Measurements from ENCODE around the gene GLYAT. TPM values are rescaled to one million over a fixed set of nuclear protein-coding genes. Genes with fewer than 3 reads are reported as not detected.

GLYAT gene
- total and polyA plus RNA-seq, 2 of the 8 experiments (the other 6 are each of a cell fraction or from before 2014, with no cell fraction given) = not detected

DNA sequence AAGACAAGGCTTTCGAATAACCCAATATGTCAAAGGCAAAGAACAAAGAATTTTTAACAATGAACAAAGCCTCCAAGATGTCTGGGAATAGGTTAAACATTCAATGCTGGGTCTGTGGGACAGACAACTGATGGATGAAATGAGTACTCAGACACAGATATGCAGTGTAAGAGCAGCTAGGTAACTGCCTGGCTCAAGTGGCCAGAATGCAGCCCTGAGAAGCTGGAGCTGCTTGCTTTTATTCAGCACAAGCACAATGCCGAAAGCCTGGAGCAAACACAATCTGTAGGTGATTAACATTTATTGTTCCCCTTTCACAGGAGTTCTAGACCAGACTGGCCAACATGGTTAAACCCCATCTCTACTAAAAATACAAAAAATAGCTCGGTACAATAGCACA lies 24.0 kb downstream of the GLYAT start:
- no peaks in the 10 kb centered on the region for H3K79me1 ChIP-seq (ENCODE audit: low read depth, low read length)
- no peaks in the 10 kb centered on the region for H3K4me1 ChIP-seq (replicated peaks in 1 of 4; ENCODE audit: control insufficient read depth in 3 of 4, insufficient read depth in 4 of 4, low read length in 3 of 4)
- no peak overlapping the region for H3K4ac ChIP-seq (replicated peaks; ENCODE audit: insufficient read length, low read depth, low read length)
- H4K91ac ChIP-seq (replicated peaks; ENCODE audit: insufficient read length, low read length) = no peak overlapping the region
- peaks cover 48 to 59% of the 10 kb centered on the region in 2 experiments for H3K9me3 ChIP-seq (ENCODE audit: insufficient read depth in 2 of 2, low read depth in 1 of 2, low read length in 1 of 2)
- H3K18ac ChIP-seq (ENCODE audit: extremely low read depth, low read length) = no peak overlapping the region
- no peaks in the 10 kb centered on the region for H3K79me2 ChIP-seq (ENCODE audit: control insufficient read depth in 1 of 2, insufficient read depth in 2 of 2, low read length in 2 of 2)
- no peaks in the 10 kb centered on the region for H4K20me1 ChIP-seq (replicated peaks in 1 of 2; ENCODE audit: control insufficient read depth in 1 of 2, insufficient read depth in 2 of 2, low read length in 2 of 2)
- DNase-seq (ENCODE audit: low read depth in 1 of 2, low spot score in 2 of 2) = no peak
- H3K27ac ChIP-seq (ENCODE audit: low read depth, low read length) = no peak overlapping the region
- no peak overlapping the region for H3K14ac ChIP-seq (ENCODE audit: insufficient read length)
- WGBS, 2 experiments (ENCODE audit: extremely low coverage in 1 of 2, insufficient coverage in 1 of 2, insufficient read length in 1 of 2, insufficient replicate concordance in 2 of 2, low coverage in 1 of 2, low lambda C conversion rate in 2 of 2, missing lambda C conversion rate in 1 of 2) = 85% methylated on average over 3 of the region's 3 CpGs; no CpG with 5 or more reads in 1 of the 2 experiments
- no peak for FAIRE-seq
- POLR2A ChIA-PET (ENCODE audit: partially characterized antibody) = no interaction called here
- no peak overlapping the region for H3K4me2 ChIP-seq (ENCODE audit: insufficient read depth in 1 of 2, low read depth in 2 of 2, low read length in 2 of 2)
- H3K4me3 ChIP-seq (ENCODE audit: extremely low read depth in 1 of 4, insufficient read depth in 2 of 4, low read depth in 3 of 4, low read length in 4 of 4) = no peak overlapping the region
- no peak overlapping the region for H2BK5ac ChIP-seq (ENCODE audit: low read depth, low read length)
- no peak overlapping the region for H2BK12ac ChIP-seq (ENCODE audit: low read depth, low read length)
- no peaks in the 10 kb centered on the region for H3K36me3 ChIP-seq (ENCODE audit: control insufficient read depth in 2 of 4, insufficient read depth in 4 of 4, low read length in 3 of 4)
- peaks cover 0 to 1% (median 0%) of the 10 kb centered on the region in 4 experiments; a peak in 1 of 7 replicates for H3K27me3 ChIP-seq (replicated peaks in 1 of 4; ENCODE audit: control insufficient read depth in 3 of 4, extremely low read depth in 1 of 4, insufficient read depth in 3 of 4, low read length in 3 of 4)
- no peak overlapping the region for H2BK20ac ChIP-seq (ENCODE audit: low read length)
- H3K23me2 ChIP-seq (ENCODE audit: low read depth, low read length) = no peaks in the 10 kb centered on the region
- H3K9ac ChIP-seq (replicated peaks in 1 of 4; ENCODE audit: extremely low read depth in 1 of 4, low read depth in 3 of 4, low read length in 3 of 4) = no peak overlapping the region
- CTCF ChIA-PET (ENCODE audit: partially characterized antibody) = interaction anchor here (2.8 kb wide), 1 partner anchor 81 kb away, joined by 8 read pairs; no protein-coding TSS in a partner anchor
- H3K56ac ChIP-seq (replicated peaks; ENCODE audit: insufficient read length, low read depth, low read length) = no peak overlapping the region
- H2BK15ac ChIP-seq (ENCODE audit: low read length) = no peak overlapping the region
- no peak overlapping the region for H4K8ac ChIP-seq (ENCODE audit: extremely low read depth, insufficient read depth, low read length)
- H3K23ac ChIP-seq (ENCODE audit: insufficient read length) = no peak overlapping the region
- no peak overlapping the region for H2BK120ac ChIP-seq (replicated peaks; ENCODE audit: low read depth, low read length)
- H2AFZ ChIP-seq (ENCODE audit: low read length) = no peak overlapping the region
- no peak for TF ChIP-seq CHD1 (IDR thresholded peaks at IDR 0.05; ENCODE audit: low read depth, low read length)
- TF ChIP-seq, protein P1, sequence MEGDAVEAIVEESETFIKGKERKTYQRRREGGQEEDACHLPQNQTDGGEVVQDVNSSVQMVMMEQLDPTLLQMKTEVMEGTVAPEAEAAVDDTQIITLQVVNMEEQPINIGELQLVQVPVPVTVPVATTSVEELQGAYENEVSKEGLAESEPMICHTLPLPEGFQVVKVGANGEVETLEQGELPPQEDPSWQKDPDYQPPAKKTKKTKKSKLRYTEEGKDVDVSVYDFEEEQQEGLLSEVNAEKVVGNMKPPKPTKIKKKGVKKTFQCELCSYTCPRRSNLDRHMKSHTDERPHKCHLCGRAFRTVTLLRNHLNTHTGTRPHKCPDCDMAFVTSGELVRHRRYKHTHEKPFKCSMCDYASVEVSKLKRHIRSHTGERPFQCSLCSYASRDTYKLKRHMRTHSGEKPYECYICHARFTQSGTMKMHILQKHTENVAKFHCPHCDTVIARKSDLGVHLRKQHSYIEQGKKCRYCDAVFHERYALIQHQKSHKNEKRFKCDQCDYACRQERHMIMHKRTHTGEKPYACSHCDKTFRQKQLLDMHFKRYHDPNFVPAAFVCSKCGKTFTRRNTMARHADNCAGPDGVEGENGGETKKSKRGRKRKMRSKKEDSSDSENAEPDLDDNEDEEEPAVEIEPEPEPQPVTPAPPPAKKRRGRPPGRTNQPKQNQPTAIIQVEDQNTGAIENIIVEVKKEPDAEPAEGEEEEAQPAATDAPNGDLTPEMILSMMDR (IDR thresholded peaks at IDR 0.05; ENCODE audit: control extremely low read depth in 1 of 3, insufficient read depth in 1 of 3, low read depth in 1 of 3, low read length in 3 of 3) = no peak
- no peak for TF ChIP-seq CHD2 (IDR thresholded peaks at IDR 0.05; ENCODE audit: low read length)
- no peak for TF ChIP-seq RAD21 (IDR thresholded peaks at IDR 0.05 in 1 of 2, conservative IDR thresholded peaks at IDR 0.05 in 1 of 2; ENCODE audit: low read depth in 2 of 2, low read length in 2 of 2)
- no peak for TF ChIP-seq NANOG (IDR thresholded peaks at IDR 0.05; ENCODE audit: insufficient read depth, low read depth, low read length, poor library complexity, severe bottlenecking)
- no peak overlapping the region for H4K5ac ChIP-seq (ENCODE audit: insufficient read length, low read depth, low read length)
- H2AK5ac ChIP-seq (ENCODE audit: low read depth, low read length) = no peak overlapping the region

All from H1 (cell line).